ENCODE data around the gene SLC6A1.

SLC6A1 gene

DNA sequence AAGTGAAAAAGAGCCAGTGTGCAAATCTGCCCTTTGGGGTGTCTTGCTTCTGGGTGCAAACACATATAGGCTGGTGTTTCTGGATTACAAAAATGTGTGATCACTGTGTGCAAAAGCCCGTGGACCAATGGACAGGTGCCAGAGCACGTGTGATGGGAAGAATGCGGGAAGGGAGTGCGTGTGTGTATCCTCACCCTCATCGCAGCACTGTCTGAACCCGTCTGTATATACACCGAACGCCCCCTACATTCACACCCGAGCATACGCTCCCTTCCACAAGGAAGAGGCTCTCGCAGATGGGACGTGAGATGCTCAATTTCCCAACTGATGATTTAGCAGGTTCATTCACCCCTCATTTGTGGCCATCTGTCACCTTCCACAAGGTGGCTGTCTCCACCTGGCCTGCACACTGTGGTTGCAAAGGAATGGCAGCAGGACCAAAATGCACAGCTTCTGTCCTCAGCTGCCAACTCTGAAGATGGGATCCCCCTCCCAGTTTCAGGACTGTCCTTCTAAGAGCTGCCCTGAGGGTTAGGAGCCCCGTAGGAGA lies 19.4 kb upstream of the SLC6A1 start:
- TF ChIP-seq, protein P1, sequence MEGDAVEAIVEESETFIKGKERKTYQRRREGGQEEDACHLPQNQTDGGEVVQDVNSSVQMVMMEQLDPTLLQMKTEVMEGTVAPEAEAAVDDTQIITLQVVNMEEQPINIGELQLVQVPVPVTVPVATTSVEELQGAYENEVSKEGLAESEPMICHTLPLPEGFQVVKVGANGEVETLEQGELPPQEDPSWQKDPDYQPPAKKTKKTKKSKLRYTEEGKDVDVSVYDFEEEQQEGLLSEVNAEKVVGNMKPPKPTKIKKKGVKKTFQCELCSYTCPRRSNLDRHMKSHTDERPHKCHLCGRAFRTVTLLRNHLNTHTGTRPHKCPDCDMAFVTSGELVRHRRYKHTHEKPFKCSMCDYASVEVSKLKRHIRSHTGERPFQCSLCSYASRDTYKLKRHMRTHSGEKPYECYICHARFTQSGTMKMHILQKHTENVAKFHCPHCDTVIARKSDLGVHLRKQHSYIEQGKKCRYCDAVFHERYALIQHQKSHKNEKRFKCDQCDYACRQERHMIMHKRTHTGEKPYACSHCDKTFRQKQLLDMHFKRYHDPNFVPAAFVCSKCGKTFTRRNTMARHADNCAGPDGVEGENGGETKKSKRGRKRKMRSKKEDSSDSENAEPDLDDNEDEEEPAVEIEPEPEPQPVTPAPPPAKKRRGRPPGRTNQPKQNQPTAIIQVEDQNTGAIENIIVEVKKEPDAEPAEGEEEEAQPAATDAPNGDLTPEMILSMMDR (IDR thresholded peaks at IDR 0.05) = no peak

DNA sequence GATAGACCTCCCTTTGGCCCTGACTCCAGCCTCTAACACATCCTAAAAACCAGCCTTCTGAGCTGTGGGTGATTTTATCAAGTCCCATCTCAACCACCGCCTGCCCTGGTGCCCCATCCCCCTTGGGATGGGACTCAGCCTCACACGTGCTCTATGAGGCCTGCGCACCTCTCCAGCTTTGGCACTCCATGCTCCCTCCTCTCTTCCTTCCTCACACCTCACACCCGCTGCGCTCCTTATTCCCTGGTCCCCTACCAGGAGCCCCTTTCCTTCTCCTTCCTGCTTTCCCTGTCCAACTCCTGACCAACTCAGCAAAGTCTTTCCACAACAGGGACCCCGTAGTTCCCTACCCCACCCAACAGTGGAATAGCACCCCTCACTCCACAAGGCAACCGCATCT lies 18.4 kb upstream of the SLC6A1 start:
- TF ChIP-seq, protein P1 (IDR thresholded peaks at IDR 0.05) = no peak

DNA sequence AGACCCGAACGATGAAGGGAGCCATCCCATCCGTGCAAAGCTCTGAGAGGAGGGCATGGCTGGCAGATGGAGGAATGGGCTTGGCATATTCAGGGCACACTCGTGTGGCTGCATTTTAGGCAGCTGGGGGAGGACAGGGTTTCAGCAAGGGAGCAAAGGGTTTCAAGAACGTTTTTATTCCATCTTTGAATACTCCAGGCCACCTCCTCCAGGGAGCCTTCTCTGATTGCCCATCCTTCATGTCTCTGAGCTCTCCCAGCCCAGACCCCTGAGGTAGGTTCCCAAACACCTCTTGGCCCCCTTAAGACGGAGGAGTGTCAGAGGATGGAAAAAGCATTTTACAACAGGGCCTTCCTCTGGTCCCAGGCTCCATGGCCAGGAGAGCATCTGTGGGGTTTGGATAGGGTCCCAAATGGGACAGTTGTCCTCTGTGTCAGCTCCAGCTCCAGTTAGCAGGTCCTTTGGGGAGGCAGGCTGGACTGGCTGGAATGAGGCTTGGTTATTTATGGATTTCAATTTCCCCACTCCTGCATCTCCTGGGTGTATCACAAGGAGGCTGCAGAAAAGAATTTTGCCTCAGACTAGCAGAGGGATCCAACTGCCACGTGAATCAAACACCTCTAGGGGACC lies 17.7 kb upstream of the SLC6A1 start:
- TF ChIP-seq, protein P1 (IDR thresholded peaks at IDR 0.05) = no peak

DNA sequence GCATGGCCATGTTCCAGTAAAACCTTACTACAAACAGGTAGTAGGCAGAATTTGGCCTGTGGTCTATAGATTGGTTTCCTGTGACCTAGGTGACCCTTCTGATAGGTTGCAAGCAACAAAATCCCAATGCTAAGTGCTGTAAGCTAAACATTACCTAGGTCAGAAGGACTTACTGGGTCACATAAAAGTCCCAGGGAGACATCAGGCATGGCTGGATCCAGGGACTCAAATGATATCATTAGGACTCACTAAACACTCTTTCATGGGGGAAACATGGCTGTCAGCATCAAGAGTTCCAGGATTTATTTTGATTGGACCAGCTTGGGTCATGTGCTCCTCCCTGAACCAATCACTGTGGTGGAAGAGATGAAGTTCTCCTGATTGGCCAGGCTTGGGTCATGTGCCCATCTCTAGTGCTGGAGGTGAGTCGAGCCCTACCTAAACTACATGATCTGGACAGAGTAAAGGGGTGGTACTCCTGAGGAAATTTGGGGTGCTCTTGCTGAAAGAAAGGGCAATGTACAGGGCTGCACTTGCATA lies 16.8 kb upstream of the SLC6A1 start:
- TF ChIP-seq, protein P1 (IDR thresholded peaks at IDR 0.05) = no peak

DNA sequence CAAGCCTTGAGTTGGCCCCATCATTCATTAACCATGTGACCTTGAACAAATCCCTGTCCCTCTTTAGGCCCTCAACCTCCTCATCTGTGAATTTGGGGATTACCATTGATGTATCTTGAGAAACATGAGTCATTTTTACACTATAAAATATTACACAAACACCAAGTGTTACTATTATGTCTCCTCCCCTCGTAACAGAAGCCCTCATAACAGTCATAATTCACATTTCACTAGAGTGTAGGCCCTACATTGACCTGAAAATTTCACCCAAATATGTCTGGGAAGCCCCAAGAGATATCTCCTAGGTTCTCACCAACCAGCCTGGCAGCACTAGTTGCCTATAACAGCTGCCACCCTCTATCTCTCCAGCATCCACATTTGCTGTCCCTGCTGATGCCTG lies 15.8 kb upstream of the SLC6A1 start:
- TF ChIP-seq, protein P1 (IDR thresholded peaks at IDR 0.05) = no peak

DNA sequence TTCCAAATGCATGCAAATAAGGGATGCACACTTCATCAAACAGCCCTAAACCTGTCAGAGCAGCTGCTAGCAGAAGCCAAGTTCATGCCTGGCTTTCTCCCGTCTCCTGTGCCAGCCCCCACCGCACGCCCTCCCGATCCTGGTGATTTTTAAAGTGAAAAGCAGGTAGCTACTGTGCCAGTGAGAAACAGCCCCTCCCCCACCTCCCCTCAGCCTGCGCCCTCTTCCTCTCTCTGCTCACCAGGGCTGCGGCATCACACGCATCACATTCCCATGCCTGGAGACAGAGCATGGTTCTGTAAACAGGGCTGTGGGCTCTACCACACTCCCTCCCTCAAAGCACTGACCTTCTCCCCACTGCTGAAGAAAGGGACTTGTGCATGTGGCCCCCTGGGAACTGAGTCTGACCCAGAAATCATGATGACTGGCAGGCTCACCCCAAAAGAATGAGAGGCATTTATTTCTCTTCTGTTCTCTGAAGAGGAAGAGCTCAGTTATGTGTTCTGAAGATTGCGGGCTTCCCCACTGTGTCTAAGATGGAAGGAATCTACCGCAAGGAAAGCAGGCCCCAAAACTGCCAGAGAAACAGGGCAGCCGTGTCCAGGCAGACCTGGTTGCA lies 14.5 kb upstream of the SLC6A1 start:
- TF ChIP-seq, protein P1 (IDR thresholded peaks at IDR 0.05) = no peak

DNA sequence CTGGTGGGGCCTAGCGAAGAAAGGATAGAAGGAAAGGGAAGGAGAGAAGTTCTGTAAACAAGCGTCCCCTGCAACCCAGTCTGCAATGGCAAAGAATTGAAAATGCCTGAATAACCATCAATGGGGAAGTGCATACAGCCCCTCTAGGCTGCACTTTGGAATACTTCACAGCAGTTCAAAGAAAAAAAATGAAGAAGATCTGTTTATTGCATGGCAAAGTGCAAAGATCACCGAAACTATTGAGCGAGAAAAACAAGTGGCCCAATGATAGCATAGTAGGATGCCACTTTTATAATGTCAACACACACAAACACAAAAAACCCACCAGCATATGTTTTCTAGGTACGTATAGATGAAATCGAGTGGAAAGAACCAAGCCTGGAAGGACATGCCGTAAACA lies 13.6 kb upstream of the SLC6A1 start:
- TF ChIP-seq, protein P1 (IDR thresholded peaks at IDR 0.05) = no peak

All from LNCAP (cell line).